ENCODE data around the gene HOXD4.

Gene HOXD4

DNA sequence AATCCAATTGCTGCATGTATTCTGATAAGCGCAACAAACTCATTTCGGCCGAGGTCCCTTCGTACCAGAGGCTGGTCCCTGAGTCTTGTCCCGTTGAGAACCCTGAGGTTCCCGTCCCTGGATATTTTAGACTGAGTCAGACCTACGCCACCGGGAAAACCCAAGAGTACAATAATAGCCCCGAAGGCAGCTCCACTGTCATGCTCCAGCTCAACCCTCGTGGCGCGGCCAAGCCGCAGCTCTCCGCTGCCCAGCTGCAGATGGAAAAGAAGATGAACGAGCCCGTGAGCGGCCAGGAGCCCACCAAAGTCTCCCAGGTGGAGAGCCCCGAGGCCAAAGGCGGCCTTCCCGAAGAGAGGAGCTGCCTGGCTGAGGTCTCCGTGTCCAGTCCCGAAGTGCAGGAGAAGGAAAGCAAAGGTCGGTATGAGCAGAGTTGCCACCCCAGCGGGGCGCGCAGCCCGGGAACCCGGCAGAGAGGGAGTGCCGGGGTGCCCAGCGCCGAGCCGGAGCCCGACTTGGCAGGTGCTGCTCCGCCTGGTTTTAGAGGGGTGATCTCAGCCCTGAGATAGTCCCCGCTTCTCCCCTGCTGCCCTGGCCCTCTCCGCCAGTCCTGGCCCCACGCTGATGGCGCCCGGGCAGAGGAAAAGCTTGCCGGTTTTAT is 34.1 kb upstream of the HOXD4 start:
- TF ChIP-seq, protein P1, sequence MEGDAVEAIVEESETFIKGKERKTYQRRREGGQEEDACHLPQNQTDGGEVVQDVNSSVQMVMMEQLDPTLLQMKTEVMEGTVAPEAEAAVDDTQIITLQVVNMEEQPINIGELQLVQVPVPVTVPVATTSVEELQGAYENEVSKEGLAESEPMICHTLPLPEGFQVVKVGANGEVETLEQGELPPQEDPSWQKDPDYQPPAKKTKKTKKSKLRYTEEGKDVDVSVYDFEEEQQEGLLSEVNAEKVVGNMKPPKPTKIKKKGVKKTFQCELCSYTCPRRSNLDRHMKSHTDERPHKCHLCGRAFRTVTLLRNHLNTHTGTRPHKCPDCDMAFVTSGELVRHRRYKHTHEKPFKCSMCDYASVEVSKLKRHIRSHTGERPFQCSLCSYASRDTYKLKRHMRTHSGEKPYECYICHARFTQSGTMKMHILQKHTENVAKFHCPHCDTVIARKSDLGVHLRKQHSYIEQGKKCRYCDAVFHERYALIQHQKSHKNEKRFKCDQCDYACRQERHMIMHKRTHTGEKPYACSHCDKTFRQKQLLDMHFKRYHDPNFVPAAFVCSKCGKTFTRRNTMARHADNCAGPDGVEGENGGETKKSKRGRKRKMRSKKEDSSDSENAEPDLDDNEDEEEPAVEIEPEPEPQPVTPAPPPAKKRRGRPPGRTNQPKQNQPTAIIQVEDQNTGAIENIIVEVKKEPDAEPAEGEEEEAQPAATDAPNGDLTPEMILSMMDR (IDR thresholded peaks at IDR 0.05; ENCODE audit: low read depth, low read length, missing control alignments), result no peak
- Histone ChIP-seq H3K36me3 (replicated peaks) (no peaks in the 10 kb centered on the region), H3K27ac (no peak overlapping the region), H3K4me3 (ENCODE audit: low read depth, low read length) (no peak overlapping the region), H3K27me3 (replicated peaks) (peaks cover 97% of the 10 kb centered on the region)
- no peak for DNase-seq
- in situ Hi-C loops (cut with HindIII; ENCODE audit: low pct_ligation_motif_present, low sequenced_read_pairs), result no loop called here

DNA sequence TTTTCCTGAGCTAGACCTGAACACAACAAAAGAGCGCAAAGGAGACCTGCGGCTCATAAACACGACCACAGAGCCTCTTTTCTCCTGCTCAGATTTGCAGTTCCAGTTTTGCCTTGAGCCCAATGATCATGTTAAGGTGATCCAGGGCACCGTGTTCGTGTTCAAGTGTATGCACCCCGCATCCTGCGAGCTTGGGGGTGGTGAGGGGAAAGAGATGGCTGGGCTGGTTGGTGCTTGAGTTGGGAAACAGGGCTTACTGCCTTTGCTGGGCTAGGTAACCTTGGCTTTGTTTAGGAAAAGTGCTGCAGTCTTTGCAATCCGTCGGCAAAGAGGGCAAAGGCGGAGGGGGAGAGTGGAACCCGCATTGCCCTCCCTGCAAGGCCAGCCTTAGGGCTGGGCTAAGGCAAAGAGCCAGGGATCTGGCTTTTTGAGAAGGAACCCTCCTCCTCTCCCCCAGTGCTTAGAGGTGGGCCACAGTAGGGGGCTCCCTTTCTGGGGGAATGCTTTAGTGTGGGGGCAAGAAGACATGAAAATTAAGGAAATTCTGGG is 33.5 kb upstream of the HOXD4 start:
- TF ChIP-seq, protein P1 (IDR thresholded peaks at IDR 0.05; ENCODE audit: low read depth, low read length, missing control alignments), result no peak
- peaks cover 97% of the 10 kb centered on the region for H3K27me3 ChIP-seq (replicated peaks)

DNA sequence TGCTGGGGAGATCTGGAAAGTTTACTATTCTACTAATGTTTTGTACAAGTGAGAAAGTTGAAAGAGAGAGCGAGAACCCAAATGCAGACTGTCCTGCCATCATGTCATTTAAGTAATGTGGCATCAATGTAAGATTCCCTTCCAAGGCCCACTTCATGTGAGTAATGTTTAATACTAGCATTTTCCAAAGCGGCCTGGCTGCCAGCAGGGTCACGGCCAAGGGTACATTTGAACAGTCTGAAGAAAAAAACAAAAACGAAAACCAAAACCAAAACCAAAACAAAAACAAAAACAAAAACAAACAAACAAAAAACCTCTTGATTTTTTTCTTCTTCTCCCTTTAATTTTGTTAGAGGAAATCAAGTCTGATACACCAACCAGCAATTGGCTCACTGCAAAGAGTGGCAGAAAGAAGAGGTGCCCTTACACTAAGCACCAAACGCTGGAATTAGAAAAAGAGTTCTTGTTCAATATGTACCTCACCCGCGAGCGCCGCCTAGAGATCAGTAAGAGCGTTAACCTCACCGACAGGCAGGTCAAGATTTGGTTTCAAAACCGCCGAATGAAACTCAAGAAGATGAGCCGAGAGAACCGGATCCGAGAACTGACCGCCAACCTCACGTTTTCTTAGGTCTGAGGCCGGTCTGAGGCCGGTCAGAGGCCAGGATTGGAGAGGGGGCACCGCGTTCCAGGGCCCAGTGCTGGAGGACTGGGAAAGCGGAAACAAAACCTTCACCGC is 32.6 kb upstream of the HOXD4 start:
- TF ChIP-seq, protein P1 (IDR thresholded peaks at IDR 0.05; ENCODE audit: low read depth, low read length, missing control alignments), result peak; percentile 41
- DNase-seq, result no peak
- Histone ChIP-seq H3K27ac (no peak overlapping the region), H3K4me3 (ENCODE audit: low read depth, low read length) (no peak overlapping the region), H3K36me3 (replicated peaks) (no peaks in the 10 kb centered on the region), H3K27me3 (replicated peaks) (peaks cover 97% of the 10 kb centered on the region)
- in situ Hi-C loops (cut with HindIII; ENCODE audit: low pct_ligation_motif_present, low sequenced_read_pairs), result no loop called here

More for the DNA sequence above, 33.5 kb upstream of the HOXD4 start:
- DNase-seq, result no peak
- Histone ChIP-seq H3K4me3 (ENCODE audit: low read depth, low read length) (no peak overlapping the region), H3K27ac (no peak overlapping the region), H3K36me3 (replicated peaks) (no peaks in the 10 kb centered on the region)
- in situ Hi-C loops (cut with HindIII; ENCODE audit: low pct_ligation_motif_present, low sequenced_read_pairs), result no loop called here

DNA sequence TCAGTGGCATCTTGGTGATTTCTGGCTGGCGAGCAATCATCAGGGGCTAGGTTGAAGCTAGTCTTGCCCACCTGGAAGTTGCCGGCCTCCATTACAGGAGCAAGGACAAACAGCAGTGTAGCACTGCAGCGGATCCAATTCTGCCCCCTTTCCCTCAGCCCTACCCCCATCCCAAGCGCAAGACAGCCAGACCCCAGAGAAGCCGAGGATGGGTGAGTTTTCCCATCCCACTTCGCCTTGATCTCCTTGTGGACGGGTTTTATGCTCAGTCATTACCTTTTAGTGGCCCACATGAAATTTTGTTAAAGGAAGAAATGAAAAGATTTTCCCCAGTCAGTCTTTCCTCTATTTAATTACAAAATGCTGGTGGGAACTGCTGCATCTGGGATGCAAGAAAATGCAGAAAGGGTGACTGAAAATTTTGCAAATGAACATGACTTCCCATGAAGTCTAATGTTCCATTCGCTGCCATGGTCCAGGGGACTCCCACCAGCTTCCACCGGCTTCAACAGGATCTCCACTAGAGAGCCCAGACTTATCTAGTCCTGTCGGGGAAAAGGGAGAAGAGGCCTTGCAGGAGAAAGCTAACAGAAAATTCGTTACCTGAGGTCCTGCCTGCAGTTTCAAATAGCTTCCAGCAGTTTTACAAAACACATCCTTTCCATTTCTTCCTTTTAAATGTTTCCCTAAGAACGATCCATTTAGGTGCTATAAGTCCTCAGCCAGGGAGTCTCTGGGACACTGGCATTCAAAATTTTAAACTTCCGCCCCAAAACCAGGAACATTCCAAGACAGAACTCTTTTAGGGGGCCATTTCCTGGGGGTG is 30.8 kb upstream of the HOXD4 start:
- peaks cover 98% of the 10 kb centered on the region for H3K27me3 ChIP-seq (replicated peaks)
- H3K36me3 ChIP-seq (replicated peaks), result no peaks in the 10 kb centered on the region
- no peak for DNase-seq
- H3K27ac ChIP-seq, result no peak overlapping the region
- no peak overlapping the region for H3K4me3 ChIP-seq (ENCODE audit: low read depth, low read length)
- TF ChIP-seq, protein P1 (IDR thresholded peaks at IDR 0.05; ENCODE audit: low read depth, low read length, missing control alignments), result no peak
- in situ Hi-C loops (cut with HindIII; ENCODE audit: low pct_ligation_motif_present, low sequenced_read_pairs), result no loop called here

DNA sequence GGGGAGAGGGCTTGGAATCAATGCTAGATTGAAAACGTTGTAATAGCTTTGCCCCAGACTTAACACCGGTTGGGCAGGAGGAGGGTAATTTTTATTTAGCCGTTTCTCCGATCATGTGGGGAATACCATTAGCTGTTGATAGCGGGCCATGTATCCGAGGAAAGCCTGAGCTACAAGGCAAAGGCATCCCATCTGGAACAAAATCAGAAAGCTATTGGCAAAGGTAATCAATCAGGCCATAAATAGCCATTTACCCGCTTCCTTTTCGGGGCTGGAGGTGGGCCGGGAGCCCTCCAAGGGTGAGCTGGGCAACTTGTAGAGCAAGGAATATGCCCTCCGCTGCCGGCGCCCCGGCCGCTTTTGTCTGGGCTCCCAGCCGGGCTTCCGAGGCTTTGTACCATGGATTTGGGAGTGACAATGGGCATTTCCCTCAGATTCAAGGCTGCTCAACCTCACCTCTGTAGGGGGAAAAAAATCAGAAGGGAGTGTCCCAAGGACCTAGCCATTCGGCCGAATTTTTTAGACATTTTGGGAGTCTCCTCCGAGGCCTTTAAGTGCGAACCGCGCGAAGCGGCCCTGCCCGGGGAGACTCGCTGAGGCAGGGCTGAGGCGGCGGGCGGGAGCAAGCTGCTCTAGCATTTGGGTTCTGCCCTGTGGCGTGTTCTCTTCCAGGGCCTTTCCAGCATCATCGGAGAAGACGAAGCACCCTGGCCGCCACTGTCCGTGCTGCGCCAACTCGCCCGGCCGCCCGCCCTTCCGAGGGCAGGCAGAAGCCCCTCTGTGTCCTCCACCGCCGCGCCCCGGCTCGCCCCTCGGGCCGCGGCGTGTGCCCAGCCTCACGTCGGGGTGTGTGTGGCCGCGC is 29.9 kb upstream of the HOXD4 start:
- in situ Hi-C loops (cut with HindIII; ENCODE audit: low pct_ligation_motif_present, low sequenced_read_pairs), result no loop called here
- no peaks in the 10 kb centered on the region for H3K36me3 ChIP-seq (replicated peaks)

More for the DNA sequence above, 29.9 kb upstream of the HOXD4 start:
- Histone ChIP-seq H3K4me3 (ENCODE audit: low read depth, low read length) (no peak overlapping the region), H3K27me3 (replicated peaks) (peaks cover 98% of the 10 kb centered on the region), H3K27ac (no peak overlapping the region)
- TF ChIP-seq, protein P1 (IDR thresholded peaks at IDR 0.05; ENCODE audit: low read depth, low read length, missing control alignments), result no peak
- DNase-seq, result no peak
